Small intestine (tissue), 7 donors: ENCODE results near the gene DPEP2. TPM values are rescaled to one million over a fixed set of nuclear protein-coding genes. Genes with fewer than 3 reads are reported as not detected.

Experiments
- DNase-seq, 2 donors: peaks; one replicate each; pipeline versions ENCODE4 v3.0.0 to v3.0.0-alpha.2; 2013
- FAIRE-seq: peaks from 2 replicates; lab custom pipeline; 2012; peaks lifted over from hg19 to GRCh38; lab: Jason Lieb, UNC
- H3K27ac ChIP-seq, 3 donors: one replicate each; pipeline ENCODE4 v1.5.1; 2013; ENCODE audit warnings: low read length in 2 of 3, mild to moderate bottlenecking in 2 of 3, control low read depth in 1 of 3, inconsistent platforms in 1 of 3, low read depth in 1 of 3, moderate library complexity in 1 of 3
- H3K27me3 ChIP-seq, 3 donors: one replicate each; pipeline ENCODE4 v1.6.1; 2013; ENCODE audit warnings: low read length in 3 of 3, inconsistent platforms in 1 of 3; ENCODE audit not compliant: control insufficient read depth in 3 of 3, insufficient read depth in 3 of 3
- H3K36me3 ChIP-seq, 3 donors: one replicate each; pipeline ENCODE4 v1.6.1; 2013; ENCODE audit warnings: low read length in 3 of 3, inconsistent platforms in 1 of 3, low read depth in 1 of 3, mild to moderate bottlenecking in 1 of 3, moderate library complexity in 1 of 3; ENCODE audit not compliant: control insufficient read depth in 3 of 3, insufficient read depth in 2 of 3
- H3K4me1 ChIP-seq, 3 donors: one replicate each; pipeline ENCODE4 v1.6.1; 2013; ENCODE audit warnings: low read length in 2 of 3, inconsistent platforms in 1 of 3, low read depth in 1 of 3, mild to moderate bottlenecking in 1 of 3, moderate library complexity in 1 of 3; ENCODE audit not compliant: control insufficient read depth in 3 of 3, insufficient read depth in 2 of 3
- H3K4me3 ChIP-seq, 3 donors: one replicate each; pipeline ENCODE4 v1.5.1; 2013; ENCODE audit warnings: low read length in 3 of 3, control low read depth in 1 of 3, inconsistent platforms in 1 of 3, low read depth in 1 of 3, mild to moderate bottlenecking in 1 of 3, moderate library complexity in 1 of 3
- H3K9me3 ChIP-seq, 2 donors: one replicate each; pipeline ENCODE4 v1.6.1; 2013; ENCODE audit warnings: low read depth in 1 of 2, low read length in 1 of 2; ENCODE audit not compliant: control insufficient read depth in 2 of 2, insufficient read depth in 1 of 2
- WGBS, 3 donors: extraction: QIAGEN DNeasy Blood & Tissue Kit; methylation state at CpG; one replicate each; pipeline ENCODE4 v1.1.7; 2013; 5-methylcytosine and 5-hydroxymethylcytosine counted together
- polyA plus RNA-seq, 4 donors: library from polyadenylated mRNA; stranded (reverse) in 3 of 4; unstranded in 1 of 4; fragments of 200-250 nt in 3 of 4; fragments of 120-200 nt in 1 of 4; gene quantifications; one replicate each; pipeline versions ENCODE4 v1.2.1 to v1.2.3, GENCODE V29; 2013
- donor health status: healthy with polysubstance abuse.
- donor health status: control.
- donor health status: control.
- donor health status: Bipolar disorder and iron deficiency.
- donor health status: healthy.

DPEP2 gene
- polyA plus RNA-seq, 4 donors: 1.4 to 4.1 (median 3.2) TPM; not detected in 1

- Histone ChIP-seq H3K27ac (no peak overlapping the region), H3K36me3 (peaks cover 0 to 89% (median under 1%) of the 10 kb centered on the region in 3 donors), H3K27me3 (no peaks in the 10 kb centered on the region), H3K4me3 (no peak overlapping the region), H3K4me1 (no peaks in the 10 kb centered on the region), H3K9me3 (no peaks in the 10 kb centered on the region)
- no peak for FAIRE-seq
- WGBS, 3 donors: 79 to 91% (median 81%) methylated on average over 9 to 11 of the region's 11 CpGs
- no peak for DNase-seq
Observed at GRCh38 chr16:67949645-67950044, 49.6 kb downstream of the DPEP2 start.

GRCh38 chr16:67948015-67948414, 51.3 kb downstream of the DPEP2 start:
- Histone ChIP-seq H3K9me3 (no peaks in the 10 kb centered on the region), H3K4me1 (peaks cover 0 to 8% (median 0%) of the 10 kb centered on the region in 3 donors), H3K4me3 (no peak overlapping the region), H3K27ac (no peak overlapping the region), H3K36me3 (peaks cover 0 to 93% (median 2%) of the 10 kb centered on the region in 3 donors), H3K27me3 (no peaks in the 10 kb centered on the region)
- peak in 1 of 2 donors; percentile 27 for DNase-seq
- no peak for FAIRE-seq
- WGBS, 3 donors: 42 to 83% (median 55%) methylated on average over 13 to 15 of the region's 15 CpGs

- 89 to 91% (median 90%) methylated on average over 26 to 28 of the region's 28 CpGs for WGBS, 3 donors
- FAIRE-seq: no peak
- Histone ChIP-seq H3K27ac (no peak overlapping the region), H3K27me3 (no peaks in the 10 kb centered on the region), H3K9me3 (no peaks in the 10 kb centered on the region), H3K4me3 (no peak overlapping the region), H3K36me3 (peaks cover 0 to 93% (median 2%) of the 10 kb centered on the region in 3 donors), H3K4me1 (peaks cover 0 to 8% (median 0%) of the 10 kb centered on the region in 3 donors)
- no peak for DNase-seq
Observed at GRCh38 chr16:67946966-67947558, 52.2 kb downstream of the DPEP2 start.

GRCh38 chr16:67946128-67946569, 53.1 kb downstream of the DPEP2 start:
- no peak for FAIRE-seq
- 94 to 95% (median 95%) methylated on average over 20 of the region's 20 CpGs for WGBS, 3 donors
- H3K27ac ChIP-seq: no peak overlapping the region

GRCh38 chr16:67945392-67945933, 53.8 kb downstream of the DPEP2 start:
- Histone ChIP-seq H3K27me3 (no peaks in the 10 kb centered on the region), H3K9me3 (no peaks in the 10 kb centered on the region), H3K27ac (no peak overlapping the region), H3K4me1 (peaks cover 0 to 8% (median 0%) of the 10 kb centered on the region in 3 donors), H3K4me3 (no peak overlapping the region), H3K36me3 (peaks cover 0 to 86% (median 2%) of the 10 kb centered on the region in 3 donors)
- WGBS, 3 donors: 87 to 90% (median 90%) methylated on average over 24 of the region's 24 CpGs
- DNase-seq (no peak), FAIRE-seq (no peak)

More at GRCh38 chr16:67946128-67946569, 53.1 kb downstream of the DPEP2 start:
- Histone ChIP-seq H3K9me3 (no peaks in the 10 kb centered on the region), H3K4me1 (peaks cover 0 to 8% (median 0%) of the 10 kb centered on the region in 3 donors), H3K27me3 (no peaks in the 10 kb centered on the region), H3K36me3 (peaks cover 0 to 93% (median 2%) of the 10 kb centered on the region in 3 donors), H3K4me3 (no peak overlapping the region)
- no peak for DNase-seq

GRCh38 chr16:67944690-67945391, 54.4 kb downstream of the DPEP2 start:
- Histone ChIP-seq H3K27ac (peak overlapping the region in 1 of 3 donors; percentile 53), H3K36me3 (peaks cover 0 to 85% (median 2%) of the 10 kb centered on the region in 3 donors), H3K9me3 (no peaks in the 10 kb centered on the region), H3K4me1 (peaks cover 0 to 8% (median 0%) of the 10 kb centered on the region in 3 donors), H3K4me3 (no peak overlapping the region), H3K27me3 (no peaks in the 10 kb centered on the region)
- FAIRE-seq (no peak), DNase-seq (no peak)
- 90 to 92% (median 92%) methylated on average over 24 of the region's 24 CpGs for WGBS, 3 donors

- no peaks in the 10 kb centered on the region for H3K27me3 ChIP-seq
- H3K4me3 ChIP-seq: no peak within 1 kb of the TSS
- no peak for DNase-seq
Observed at GRCh38 chr16:67943619-67944504, 55.4 kb downstream of the DPEP2 start, which contains the start of gene LCAT. TSS of gene LCAT (minus strand) at chr16:67944120. CDS start at chr16:67944101, 19 bp downstream.

More at GRCh38 chr16:67943619-67944504, 55.4 kb downstream of the DPEP2 start, which contains the start of gene LCAT:
- H3K4me1 ChIP-seq: peaks cover 0 to 8% (median 0%) of the 10 kb centered on the region in 3 donors
- H3K36me3 ChIP-seq: peaks cover 0 to 86% (median 2%) of the 10 kb centered on the region in 3 donors
- peak within 1 kb of the TSS in 1 of 3 donors; percentile 53 for H3K27ac ChIP-seq
- WGBS, 3 donors: 42 to 53% (median 50%) methylated on average over 23 of the region's 23 CpGs
- FAIRE-seq: no peak
- H3K9me3 ChIP-seq: no peaks in the 10 kb centered on the region
